ENCODE data around the gene TPK1.

TPK1 gene

GRCh38 chr7:144835652-144836544 lies at the start of gene TPK1:
Gene TPK1 (minus strand): TSS chr7:144836053. CDS start chr7:144835602, 451 bp downstream.
- FAIRE-seq: no peak

- no peak for FAIRE-seq
Observed at GRCh38 chr7:144885478-144885877, 49.6 kb upstream of the TPK1 start.

GRCh38 chr7:144884896-144885295 lies 49.0 kb upstream of the TPK1 start:
- no peak for FAIRE-seq

GRCh38 chr7:144873316-144873845 lies 37.5 kb upstream of the TPK1 start:
- no peak for FAIRE-seq

- FAIRE-seq: no peak
Observed at GRCh38 chr7:144869082-144869481, 33.2 kb upstream of the TPK1 start.

- no peak for FAIRE-seq
Observed at GRCh38 chr7:144866189-144866588, 30.3 kb upstream of the TPK1 start.

- FAIRE-seq: no peak
Observed at GRCh38 chr7:144863320-144863647, 27.4 kb upstream of the TPK1 start.

- FAIRE-seq: no peak
Observed at GRCh38 chr7:144862612-144863319, 26.9 kb upstream of the TPK1 start.

GRCh38 chr7:144859739-144860138 lies 23.9 kb upstream of the TPK1 start:
- FAIRE-seq: no peak

GRCh38 chr7:144857463-144857862 lies 21.6 kb upstream of the TPK1 start:
- no peak for FAIRE-seq

- peak; percentile 85 for FAIRE-seq
Observed at GRCh38 chr7:144854839-144855424, 19.1 kb upstream of the TPK1 start.

GRCh38 chr7:144853542-144853941 lies 17.7 kb upstream of the TPK1 start:
- FAIRE-seq: no peak

- no peak for FAIRE-seq
Observed at GRCh38 chr7:144848078-144848477, 12.2 kb upstream of the TPK1 start.

- FAIRE-seq: no peak
Observed at GRCh38 chr7:144842377-144842851, 6.6 kb upstream of the TPK1 start.

- FAIRE-seq: no peak
Observed at GRCh38 chr7:144836545-144836842, 641 bp upstream of the TPK1 start.

- FAIRE-seq: no peak
Observed at GRCh38 chr7:144835155-144835611, 670 bp downstream of the TPK1 start.

GRCh38 chr7:144834641-144835144 lies 1.2 kb downstream of the TPK1 start:
- FAIRE-seq: no peak

GRCh38 chr7:144830811-144831210 lies 5.0 kb downstream of the TPK1 start:
- no peak for FAIRE-seq

- FAIRE-seq: no peak
Observed at GRCh38 chr7:144830024-144830785, 5.6 kb downstream of the TPK1 start.

- no peak for FAIRE-seq
Observed at GRCh38 chr7:144827621-144828020, 8.2 kb downstream of the TPK1 start.

- FAIRE-seq: no peak
Observed at GRCh38 chr7:144826208-144826607, 9.6 kb downstream of the TPK1 start.

GRCh38 chr7:144824360-144824759 lies 11.5 kb downstream of the TPK1 start:
- FAIRE-seq: no peak

- FAIRE-seq: no peak
Observed at GRCh38 chr7:144822223-144822622, 13.6 kb downstream of the TPK1 start.
